Measurements from ENCODE around the gene RSPH1.
"Not testable (repeated sequence)": the region's sequence is repeated elsewhere in the genome, so short reads cannot be mapped to it uniquely, and the experiment has no call there.

Gene RSPH1

DNA sequence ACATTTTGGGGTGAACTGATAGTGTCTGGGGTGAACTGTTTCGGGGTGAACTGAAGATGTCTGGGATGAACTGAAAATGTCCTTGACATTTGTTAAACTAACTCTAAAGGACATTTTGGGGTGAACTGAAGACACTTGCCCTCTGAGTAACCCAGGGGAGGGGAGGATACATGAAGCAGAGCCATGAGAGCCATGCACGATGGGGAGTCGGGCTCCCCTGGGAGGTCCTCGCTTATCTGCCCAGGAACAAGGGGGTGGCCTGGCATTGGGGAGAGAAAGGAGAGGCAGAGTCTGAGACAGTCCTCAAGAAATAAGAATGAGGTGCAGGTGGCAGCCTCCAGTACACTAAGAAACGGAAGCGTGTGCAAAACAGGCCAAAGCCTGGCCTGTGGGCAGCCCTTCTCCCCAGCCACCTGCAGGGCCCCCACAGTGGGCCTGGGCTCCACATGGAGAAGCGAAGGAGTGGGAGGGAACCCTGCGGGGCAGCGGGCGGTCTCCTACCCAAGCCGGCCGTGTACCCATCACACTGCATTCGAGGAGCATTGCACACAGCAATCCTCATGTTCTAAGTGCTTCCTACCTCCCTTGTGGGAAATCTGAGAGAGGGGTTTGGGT lies 24.2 kb downstream of the RSPH1 start:
- ATAC-seq = no peak
- TF ChIP-seq BACH2 (CRISPR knock-in tag; IDR thresholded peaks at IDR 0.05; ENCODE audit: borderline replicate concordance) = no peak

DNA sequence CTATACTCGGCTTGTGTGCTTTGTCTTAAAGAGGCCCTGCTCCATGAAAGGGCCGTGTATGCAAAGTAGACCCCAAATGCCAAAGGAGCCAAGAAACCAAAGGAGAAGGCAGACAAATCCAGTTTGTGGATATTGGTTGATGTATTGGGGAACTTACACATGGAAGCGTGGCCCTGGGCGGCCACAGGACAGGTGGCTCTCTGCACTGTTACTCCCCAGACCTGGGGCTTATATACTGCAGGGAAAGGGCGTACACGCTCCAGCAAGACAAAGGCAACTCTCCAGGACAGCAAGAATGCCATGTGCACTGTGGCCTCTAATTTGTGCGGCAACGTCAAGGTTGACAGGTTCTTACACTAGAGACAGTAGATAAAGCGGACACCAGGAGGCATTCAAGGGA lies 24.8 kb downstream of the RSPH1 start:
- no peak for TF ChIP-seq ZNF70 (CRISPR knock-in tag; IDR thresholded peaks at IDR 0.05)
- no peak for ATAC-seq

DNA sequence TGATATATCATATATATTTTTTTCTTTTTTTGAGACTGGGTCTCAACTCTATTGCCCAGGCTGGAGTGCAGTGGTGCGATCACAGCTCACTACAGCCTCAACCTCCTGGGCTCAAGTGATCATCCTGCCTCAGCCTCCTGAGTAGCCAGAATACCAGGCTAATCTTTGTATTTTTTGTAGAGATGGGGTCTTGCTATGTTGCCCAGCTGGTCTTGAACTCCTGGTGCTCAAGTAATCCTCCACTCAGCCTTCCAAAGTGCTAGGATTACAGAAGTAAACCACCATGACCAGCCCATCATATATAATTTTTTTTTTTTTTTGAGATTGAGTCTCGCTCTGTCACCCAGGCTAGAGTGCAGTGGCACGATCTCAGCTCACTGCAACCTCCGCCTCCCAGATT lies 26.3 kb downstream of the RSPH1 start:
- ATAC-seq = not testable (repeated sequence)

DNA sequence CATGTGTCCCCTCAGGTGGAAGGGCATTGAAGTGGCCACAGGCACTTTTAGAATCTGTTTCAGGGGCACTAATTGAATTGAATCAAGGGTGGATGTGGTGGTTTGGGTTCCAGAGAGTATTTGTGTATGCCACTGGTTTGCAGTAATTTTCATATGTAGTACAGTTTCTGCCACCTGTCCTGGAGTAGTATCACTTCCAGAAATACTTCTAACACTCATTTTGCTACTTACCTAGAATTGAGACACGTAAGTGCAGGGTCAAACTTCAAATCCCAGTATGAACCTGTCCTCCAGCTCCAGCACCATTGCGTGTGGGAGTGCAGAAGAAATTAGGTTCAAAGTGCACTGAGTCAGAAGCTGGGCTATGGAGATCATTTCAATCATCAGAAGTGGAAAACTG lies 26.8 kb downstream of the RSPH1 start:
- TF ChIP-seq SNAI2 (CRISPR knock-in tag; IDR thresholded peaks at IDR 0.05) = no peak
- no peak for TF ChIP-seq ZFP3 (CRISPR knock-in tag; IDR thresholded peaks at IDR 0.05)
- TF ChIP-seq BACH2 (CRISPR knock-in tag; IDR thresholded peaks at IDR 0.05; ENCODE audit: borderline replicate concordance) = no peak
- no peak for TF ChIP-seq ZC3H10 (CRISPR knock-in tag; IDR thresholded peaks at IDR 0.05)
- TF ChIP-seq, protein P1, sequence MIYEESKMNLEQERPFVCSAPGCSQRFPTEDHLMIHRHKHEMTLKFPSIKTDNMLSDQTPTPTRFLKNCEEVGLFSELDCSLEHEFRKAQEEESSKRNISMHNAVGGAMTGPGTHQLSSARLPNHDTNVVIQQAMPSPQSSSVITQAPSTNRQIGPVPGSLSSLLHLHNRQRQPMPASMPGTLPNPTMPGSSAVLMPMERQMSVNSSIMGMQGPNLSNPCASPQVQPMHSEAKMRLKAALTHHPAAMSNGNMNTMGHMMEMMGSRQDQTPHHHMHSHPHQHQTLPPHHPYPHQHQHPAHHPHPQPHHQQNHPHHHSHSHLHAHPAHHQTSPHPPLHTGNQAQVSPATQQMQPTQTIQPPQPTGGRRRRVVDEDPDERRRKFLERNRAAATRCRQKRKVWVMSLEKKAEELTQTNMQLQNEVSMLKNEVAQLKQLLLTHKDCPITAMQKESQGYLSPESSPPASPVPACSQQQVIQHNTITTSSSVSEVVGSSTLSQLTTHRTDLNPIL (CRISPR knock-in tag; IDR thresholded peaks at IDR 0.05; ENCODE audit: low read depth) = no peak
- TF ChIP-seq ZNF70 (CRISPR knock-in tag; IDR thresholded peaks at IDR 0.05) = no peak
- no peak for TF ChIP-seq ZNF565 (CRISPR knock-in tag; conservative IDR thresholded peaks at IDR 0.05; ENCODE audit: low read depth)
- no peak for TF ChIP-seq TOX (CRISPR knock-in tag; IDR thresholded peaks at IDR 0.05; ENCODE audit: borderline replicate concordance)
- TF ChIP-seq TCF4 (CRISPR knock-in tag; IDR thresholded peaks at IDR 0.05; ENCODE audit: borderline replicate concordance) = no peak
- TF ChIP-seq, protein P2, sequence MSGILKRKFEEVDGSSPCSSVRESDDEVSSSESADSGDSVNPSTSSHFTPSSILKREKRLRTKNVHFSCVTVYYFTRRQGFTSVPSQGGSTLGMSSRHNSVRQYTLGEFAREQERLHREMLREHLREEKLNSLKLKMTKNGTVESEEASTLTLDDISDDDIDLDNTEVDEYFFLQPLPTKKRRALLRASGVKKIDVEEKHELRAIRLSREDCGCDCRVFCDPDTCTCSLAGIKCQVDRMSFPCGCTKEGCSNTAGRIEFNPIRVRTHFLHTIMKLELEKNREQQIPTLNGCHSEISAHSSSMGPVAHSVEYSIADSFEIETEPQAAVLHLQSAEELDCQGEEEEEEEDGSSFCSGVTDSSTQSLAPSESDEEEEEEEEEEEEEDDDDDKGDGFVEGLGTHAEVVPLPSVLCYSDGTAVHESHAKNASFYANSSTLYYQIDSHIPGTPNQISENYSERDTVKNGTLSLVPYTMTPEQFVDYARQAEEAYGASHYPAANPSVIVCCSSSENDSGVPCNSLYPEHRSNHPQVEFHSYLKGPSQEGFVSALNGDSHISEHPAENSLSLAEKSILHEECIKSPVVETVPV (CRISPR knock-in tag; IDR thresholded peaks at IDR 0.05) = no peak
- no peak for TF ChIP-seq ARNTL (CRISPR knock-in tag; IDR thresholded peaks at IDR 0.05; ENCODE audit: borderline replicate concordance, low read depth)
- TF ChIP-seq, protein P3, sequence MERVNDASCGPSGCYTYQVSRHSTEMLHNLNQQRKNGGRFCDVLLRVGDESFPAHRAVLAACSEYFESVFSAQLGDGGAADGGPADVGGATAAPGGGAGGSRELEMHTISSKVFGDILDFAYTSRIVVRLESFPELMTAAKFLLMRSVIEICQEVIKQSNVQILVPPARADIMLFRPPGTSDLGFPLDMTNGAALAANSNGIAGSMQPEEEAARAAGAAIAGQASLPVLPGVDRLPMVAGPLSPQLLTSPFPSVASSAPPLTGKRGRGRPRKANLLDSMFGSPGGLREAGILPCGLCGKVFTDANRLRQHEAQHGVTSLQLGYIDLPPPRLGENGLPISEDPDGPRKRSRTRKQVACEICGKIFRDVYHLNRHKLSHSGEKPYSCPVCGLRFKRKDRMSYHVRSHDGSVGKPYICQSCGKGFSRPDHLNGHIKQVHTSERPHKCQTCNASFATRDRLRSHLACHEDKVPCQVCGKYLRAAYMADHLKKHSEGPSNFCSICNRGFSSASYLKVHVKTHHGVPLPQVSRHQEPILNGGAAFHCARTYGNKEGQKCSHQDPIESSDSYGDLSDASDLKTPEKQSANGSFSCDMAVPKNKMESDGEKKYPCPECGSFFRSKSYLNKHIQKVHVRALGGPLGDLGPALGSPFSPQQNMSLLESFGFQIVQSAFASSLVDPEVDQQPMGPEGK (CRISPR knock-in tag; IDR thresholded peaks at IDR 0.05; ENCODE audit: borderline replicate concordance) = no peak
- no peak for TF ChIP-seq ESRRG (CRISPR knock-in tag; IDR thresholded peaks at IDR 0.05)
- TF ChIP-seq RARB (CRISPR knock-in tag; IDR thresholded peaks at IDR 0.05) = no peak
- TF ChIP-seq OSR1 (CRISPR knock-in tag; IDR thresholded peaks at IDR 0.05) = no peak
- no peak for TF ChIP-seq ISL1 (CRISPR knock-in tag; IDR thresholded peaks at IDR 0.05)
- TF ChIP-seq, protein P4, sequence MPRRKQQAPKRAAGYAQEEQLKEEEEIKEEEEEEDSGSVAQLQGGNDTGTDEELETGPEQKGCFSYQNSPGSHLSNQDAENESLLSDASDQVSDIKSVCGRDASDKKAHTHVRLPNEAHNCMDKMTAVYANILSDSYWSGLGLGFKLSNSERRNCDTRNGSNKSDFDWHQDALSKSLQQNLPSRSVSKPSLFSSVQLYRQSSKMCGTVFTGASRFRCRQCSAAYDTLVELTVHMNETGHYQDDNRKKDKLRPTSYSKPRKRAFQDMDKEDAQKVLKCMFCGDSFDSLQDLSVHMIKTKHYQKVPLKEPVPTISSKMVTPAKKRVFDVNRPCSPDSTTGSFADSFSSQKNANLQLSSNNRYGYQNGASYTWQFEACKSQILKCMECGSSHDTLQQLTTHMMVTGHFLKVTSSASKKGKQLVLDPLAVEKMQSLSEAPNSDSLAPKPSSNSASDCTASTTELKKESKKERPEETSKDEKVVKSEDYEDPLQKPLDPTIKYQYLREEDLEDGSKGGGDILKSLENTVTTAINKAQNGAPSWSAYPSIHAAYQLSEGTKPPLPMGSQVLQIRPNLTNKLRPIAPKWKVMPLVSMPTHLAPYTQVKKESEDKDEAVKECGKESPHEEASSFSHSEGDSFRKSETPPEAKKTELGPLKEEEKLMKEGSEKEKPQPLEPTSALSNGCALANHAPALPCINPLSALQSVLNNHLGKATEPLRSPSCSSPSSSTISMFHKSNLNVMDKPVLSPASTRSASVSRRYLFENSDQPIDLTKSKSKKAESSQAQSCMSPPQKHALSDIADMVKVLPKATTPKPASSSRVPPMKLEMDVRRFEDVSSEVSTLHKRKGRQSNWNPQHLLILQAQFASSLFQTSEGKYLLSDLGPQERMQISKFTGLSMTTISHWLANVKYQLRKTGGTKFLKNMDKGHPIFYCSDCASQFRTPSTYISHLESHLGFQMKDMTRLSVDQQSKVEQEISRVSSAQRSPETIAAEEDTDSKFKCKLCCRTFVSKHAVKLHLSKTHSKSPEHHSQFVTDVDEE (CRISPR knock-in tag; IDR thresholded peaks at IDR 0.05) = no peak
- ATAC-seq = no peak

DNA sequence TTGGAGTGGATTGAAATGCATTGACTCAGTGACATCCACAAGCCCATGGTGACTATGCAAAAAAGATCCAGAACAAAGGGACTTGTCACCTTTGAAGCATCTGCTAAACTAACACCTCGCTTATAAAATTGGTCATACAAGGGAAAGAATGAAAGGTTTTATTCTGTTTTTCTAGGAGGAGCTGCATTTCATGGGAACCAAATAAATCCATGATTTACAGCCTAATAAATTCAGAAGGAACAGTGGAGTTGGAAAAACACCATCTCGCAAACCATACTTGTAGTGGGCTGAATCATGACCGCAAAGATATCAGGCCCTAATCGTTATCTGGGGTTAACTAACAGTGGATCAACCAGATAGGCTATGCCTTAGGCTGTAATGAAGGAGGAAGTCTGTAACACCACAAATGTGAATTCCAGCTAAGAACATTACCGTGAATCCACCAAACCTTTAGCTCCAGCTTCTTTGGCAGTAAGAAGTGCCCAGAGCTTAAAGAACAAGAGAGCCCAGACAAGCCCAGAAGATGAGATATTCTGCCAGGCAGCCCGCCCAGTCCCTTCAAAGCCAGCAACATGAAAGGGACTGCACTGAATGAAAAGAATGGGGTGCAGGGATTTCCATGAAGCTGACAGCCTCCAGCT lies 27.4 kb downstream of the RSPH1 start:
- no peak for ATAC-seq
- no peak for TF ChIP-seq OSR1 (CRISPR knock-in tag; IDR thresholded peaks at IDR 0.05)
- TF ChIP-seq GLIS3 (CRISPR knock-in tag; IDR thresholded peaks at IDR 0.05) = no peak
- TF ChIP-seq ZNF8 (CRISPR knock-in tag; IDR thresholded peaks at IDR 0.05) = no peak
- no peak for TF ChIP-seq TCF4 (CRISPR knock-in tag; IDR thresholded peaks at IDR 0.05; ENCODE audit: borderline replicate concordance)
- TF ChIP-seq, protein P1 (CRISPR knock-in tag; IDR thresholded peaks at IDR 0.05; ENCODE audit: low read depth) = no peak
- no peak for TF ChIP-seq ISL1 (CRISPR knock-in tag; IDR thresholded peaks at IDR 0.05)
- TF ChIP-seq SNAI2 (CRISPR knock-in tag; IDR thresholded peaks at IDR 0.05) = no peak
- TF ChIP-seq, protein P5, sequence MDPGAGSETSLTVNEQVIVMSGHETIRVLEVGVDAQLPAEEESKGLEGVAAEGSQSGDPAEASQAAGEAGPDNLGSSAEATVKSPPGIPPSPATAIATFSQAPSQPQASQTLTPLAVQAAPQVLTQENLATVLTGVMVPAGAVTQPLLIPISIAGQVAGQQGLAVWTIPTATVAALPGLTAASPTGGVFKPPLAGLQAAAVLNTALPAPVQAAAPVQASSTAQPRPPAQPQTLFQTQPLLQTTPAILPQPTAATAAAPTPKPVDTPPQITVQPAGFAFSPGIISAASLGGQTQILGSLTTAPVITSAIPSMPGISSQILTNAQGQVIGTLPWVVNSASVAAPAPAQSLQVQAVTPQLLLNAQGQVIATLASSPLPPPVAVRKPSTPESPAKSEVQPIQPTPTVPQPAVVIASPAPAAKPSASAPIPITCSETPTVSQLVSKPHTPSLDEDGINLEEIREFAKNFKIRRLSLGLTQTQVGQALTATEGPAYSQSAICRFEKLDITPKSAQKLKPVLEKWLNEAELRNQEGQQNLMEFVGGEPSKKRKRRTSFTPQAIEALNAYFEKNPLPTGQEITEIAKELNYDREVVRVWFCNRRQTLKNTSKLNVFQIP (CRISPR knock-in tag; IDR thresholded peaks at IDR 0.05; ENCODE audit: borderline replicate concordance, low read depth) = no peak
- TF ChIP-seq, protein P4 (CRISPR knock-in tag; IDR thresholded peaks at IDR 0.05) = no peak
